HG03159 (cell line): ENCODE data around the gene BFSP1.

ENCODE experiments used
- ATAC-seq: cut with Tn5 transposase; IDR thresholded peaks from one replicate; pipeline ENCODE4 v1.9.1; 2021; ENCODE audit warnings: mild to moderate bottlenecking, moderate library complexity; ENCODE audit not compliant: unreplicated experiment

Gene BFSP1

DNA sequence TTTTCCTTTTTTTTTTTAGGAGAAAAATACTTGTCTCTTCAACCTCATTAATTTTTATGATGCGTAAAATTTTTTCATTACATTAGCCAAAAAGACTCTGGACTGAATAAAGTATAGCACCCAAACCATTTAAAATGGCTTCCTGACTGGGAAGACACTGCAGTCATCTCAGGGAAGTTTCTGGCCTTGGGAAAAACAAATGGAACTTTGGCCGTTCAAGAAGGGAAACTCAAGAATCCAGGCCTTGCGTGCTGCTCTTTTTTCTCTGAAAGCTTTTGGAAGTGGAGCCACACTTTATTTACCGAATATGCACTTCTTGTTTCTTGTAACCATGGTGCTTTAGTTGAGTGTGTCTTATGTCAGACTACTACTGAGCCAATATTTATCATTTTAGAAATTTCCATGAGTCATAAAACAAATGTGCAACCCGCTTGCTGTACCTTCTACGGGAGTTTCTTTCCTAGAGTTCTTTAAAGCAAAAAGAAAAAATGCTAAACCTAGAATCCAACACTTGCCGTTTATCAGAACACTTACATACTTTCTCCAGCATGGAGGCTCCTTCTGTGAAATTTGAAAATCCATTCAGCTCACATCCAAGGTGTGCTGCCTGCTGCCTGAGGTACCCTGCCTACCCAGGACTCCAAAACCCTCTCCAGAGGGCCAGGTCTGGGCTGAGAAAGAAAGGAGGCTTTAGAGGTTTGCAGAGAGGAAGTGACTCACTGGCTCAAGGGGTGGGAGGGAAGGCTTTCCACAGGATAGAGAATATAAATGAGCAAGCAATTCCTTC is 27.2 kb upstream of the BFSP1 start:
- no peak for ATAC-seq

DNA sequence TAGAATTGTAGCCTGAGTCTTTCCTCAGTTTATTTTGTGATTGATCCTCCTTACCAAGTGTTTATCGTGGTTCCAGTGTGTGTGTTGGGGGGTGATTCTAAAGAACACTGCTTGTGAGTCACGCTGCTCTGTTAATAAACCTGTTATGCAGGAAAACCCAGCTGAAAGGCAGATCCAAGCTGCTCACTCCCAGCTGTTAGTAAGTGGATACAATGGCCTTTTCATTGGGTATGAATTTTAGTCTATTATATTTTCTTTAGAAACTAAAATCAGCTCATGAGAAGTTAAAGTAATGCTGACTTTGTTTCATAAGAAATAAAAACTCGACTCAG is 26.5 kb upstream of the BFSP1 start:
- ATAC-seq: no peak

DNA sequence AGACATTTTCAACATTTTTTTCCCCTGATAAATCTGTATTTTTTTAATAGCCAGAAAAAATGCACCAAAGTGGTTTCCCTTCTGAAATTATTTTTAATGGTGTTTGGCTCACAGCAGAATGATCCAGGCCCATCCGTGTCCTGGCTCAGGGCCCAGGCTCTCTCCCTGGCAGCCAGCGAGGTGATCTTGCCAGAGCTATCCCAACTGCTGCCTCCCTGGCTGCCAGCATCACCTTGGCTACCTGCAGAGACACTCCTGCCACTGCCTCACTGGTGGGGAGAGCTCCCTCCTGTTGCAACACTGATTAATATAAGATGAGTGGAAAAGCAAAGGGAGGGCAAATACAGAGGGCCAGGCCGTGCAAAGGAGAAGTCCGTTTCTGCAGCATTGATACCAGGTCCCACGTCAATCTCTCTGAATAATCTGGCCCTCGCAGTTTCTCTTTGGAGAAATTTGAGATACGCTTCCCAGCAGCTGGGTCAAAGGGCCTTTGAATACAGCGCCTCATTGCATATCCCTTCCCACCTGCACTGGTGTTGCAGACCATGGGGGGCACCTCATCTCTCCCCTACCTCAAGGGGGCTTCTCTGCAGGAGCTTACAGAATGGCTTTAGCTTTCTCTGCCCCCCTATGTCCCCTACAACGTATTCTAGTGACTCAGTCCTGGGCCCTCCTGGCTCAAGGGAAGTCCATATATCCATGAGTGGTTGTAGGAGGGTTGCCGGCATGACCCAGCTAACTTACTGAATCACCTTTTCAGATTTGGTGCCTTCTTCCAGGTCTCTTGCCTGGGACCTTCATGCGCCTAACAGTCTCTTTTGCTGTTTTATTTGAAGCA is 25.9 kb upstream of the BFSP1 start:
- no peak for ATAC-seq

GRCh38 chr20:17555106-17555505 is 23.9 kb upstream of the BFSP1 start:
- no peak for ATAC-seq

GRCh38 chr20:17549131-17549530 is 18.0 kb upstream of the BFSP1 start:
- no peak for ATAC-seq

- ATAC-seq: no peak
Measured at GRCh38 chr20:17545127-17545526, 13.9 kb upstream of the BFSP1 start.

DNA sequence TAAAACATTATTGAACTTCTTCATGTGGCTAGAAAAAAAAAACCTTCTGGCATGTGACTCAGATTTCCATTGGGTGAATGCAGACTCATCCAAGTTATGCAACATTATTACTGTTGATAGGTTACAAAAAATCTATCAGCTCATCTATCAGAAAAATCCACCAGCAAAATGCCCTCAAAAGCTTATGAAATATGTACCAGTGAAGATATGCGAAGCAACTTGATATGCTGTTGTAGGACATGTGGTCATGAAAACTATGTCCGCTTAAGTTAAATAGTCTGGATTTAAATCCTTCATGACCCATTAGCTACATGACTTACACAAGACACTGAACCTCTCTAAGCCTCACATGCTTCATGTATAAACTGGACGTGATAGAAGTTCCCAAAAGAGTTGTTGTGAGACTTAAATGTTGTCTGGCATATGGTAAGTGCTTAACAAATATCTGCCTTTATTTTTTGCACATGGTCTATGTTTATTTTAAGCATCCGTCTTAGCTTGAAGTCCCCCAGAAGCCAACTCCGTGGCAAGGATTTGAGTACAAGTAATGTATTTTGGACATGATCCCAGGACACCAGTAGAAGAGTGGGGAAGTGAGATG is 12.5 kb upstream of the BFSP1 start:
- no peak for ATAC-seq

DNA sequence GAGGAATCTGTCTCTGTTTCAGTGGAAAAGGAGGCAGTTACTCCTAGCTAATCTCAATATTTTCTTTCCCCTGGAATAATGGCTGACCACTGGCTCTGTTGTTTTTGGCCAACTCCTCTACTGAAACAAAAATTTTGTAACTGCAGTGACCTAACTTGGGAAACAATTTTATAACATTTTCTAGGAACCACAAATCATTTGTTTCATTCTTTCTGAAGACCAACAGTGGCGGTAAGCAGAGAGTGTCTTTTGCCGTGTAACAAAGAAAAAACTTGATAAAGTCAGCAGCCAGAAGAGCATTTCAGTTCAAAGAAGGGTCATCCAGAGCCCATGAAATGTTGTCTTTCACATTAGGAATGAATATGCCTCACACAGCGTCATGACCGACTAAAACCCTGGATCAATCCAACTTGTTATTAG is 11.8 kb upstream of the BFSP1 start:
- no peak for ATAC-seq

GRCh38 chr20:17542481-17542880 is 11.3 kb upstream of the BFSP1 start:
- no peak for ATAC-seq

DNA sequence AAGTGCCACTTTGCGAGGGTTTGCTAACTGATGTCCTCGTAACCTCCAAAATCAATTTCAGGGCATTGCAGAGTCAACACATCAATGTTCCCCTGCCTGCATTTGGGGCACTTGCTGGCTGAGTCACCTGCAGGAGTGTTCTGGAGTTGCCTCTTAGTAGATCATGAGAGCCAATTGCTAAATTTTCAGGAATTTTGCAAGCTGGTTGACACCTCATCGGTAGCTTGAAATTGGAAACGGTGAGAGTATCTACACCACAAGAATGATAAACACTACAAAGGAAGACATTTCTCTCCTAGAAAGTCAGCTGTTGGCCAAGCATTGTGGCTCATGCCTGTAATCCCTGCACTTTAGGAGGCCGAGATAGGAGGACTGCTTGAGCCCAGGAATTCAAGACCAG is 10.8 kb upstream of the BFSP1 start:
- no peak for ATAC-seq

DNA sequence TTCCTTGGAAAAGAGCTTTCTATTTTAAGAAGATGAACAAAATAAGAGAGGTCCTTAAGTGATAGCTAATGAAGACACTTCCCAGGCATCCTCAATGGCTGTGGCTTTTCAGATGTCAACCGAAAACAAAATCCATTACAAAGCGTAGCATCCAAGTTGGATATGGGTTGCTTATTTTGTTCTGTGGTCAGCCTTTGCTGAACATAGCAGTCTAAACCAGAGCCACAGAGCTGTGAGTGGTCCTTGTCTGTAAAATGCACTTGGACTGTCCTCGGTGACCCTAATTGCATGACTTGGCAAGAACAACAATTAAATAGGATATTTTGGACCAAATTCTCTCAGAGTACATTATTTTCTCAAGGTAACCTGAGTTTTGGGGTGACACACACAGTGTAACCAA is 10.4 kb upstream of the BFSP1 start:
- no peak for ATAC-seq

DNA sequence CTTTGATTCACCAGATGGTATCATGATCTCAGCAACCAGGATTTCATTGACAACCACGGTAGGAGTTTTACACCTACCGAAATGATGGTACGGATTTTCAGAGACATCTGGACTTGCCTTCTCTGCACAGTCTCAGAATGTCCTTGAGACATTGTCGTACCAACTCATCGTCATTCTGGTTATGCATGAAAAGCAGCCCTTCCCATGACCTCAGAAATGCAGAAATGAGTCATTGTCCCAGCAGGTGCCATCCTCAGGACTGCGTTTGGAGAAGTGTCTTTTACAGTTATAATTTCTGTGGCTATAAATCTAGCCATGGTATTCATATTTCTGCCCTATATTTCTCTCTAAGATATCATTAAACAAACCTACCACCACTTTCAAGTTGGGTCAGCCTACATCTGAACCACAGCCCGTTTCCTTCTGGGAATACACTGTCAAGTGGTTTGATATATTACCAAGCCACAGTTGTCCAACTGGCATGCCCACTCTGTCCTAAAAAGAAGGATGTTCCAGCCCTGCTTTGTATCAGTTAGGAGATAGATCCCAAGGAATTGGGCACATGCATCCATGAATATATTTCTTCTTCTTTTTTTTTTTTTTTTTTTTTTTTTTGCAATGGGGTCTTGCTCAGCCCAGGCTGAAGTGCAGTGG is 7.5 kb upstream of the BFSP1 start:
- ATAC-seq: peak; percentile 65

GRCh38 chr20:17537959-17538358 is 6.8 kb upstream of the BFSP1 start:
- no peak for ATAC-seq

DNA sequence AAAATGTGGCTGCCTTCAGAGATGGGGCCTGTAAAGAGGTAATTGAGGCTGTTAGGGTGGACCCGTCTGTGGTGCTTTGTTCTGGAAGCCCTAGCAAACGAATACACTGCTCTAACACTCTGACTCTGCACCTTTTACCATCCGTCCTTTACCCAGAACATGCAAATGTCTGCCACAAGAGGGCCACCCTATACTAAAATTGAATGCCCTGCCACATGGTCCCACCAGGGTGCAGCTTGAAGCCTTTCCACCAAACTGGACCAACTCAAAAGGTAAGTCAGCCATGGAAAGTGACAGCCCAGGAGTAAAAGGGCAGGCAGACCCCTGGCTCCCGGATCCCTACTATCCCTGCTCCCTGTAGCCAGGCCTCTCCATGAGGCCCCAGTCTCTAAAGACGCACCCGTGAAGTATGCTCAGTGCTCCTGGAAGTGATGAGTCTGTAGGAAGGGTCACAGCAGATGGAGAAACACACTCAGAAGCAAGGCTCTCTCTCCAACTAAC is 5.8 kb upstream of the BFSP1 start:
- ATAC-seq: peak; percentile 89

- no peak for ATAC-seq
Measured at GRCh38 chr20:17534077-17534476, 2.9 kb upstream of the BFSP1 start.

GRCh38 chr20:17533396-17533795 is 2.2 kb upstream of the BFSP1 start:
- ATAC-seq: no peak

GRCh38 chr20:17531665-17532025 is 466 bp upstream of the BFSP1 start:
- ATAC-seq: no peak

DNA sequence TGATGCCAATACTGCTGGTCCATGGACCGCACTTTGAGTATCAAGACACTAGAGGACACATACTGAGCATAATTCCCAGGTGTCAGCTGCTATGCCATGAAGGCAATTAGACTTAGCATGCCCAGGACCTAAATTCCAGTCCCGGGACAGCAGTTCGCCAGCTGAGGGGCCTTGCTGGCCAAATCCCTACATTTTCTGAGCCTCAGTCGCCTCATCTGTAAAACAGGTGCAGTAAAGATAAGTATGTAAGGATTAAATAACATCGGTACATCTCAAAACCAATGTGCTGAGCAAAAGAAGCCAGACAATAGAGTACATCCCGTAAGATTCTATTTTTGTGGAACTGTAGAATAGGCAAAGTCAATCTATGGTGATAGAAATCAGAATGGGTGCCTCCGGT is 1.0 kb downstream of the BFSP1 start:
- ATAC-seq: no peak

DNA sequence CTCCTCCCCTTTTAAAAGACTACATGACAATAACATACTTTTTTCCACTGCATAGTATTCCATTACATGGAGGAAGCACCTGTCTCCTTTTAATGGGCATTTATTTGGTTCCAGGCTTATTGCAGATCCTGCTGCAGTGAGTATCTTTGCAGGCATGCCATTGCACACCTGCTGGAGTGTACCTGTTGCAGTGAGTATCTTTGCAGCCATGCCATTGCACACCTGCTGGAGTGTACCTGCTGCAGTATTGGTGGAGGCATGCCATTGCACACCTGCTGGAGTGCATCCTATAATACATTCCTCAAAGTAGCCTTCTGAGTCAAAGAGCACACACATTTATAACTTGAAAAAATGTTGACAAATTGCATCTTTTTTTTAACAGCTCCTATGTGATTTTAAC is 1.6 kb downstream of the BFSP1 start:
- ATAC-seq: no peak

- no peak for ATAC-seq
Measured at GRCh38 chr20:17525650-17526049, 5.5 kb downstream of the BFSP1 start.

- ATAC-seq: no peak
Measured at GRCh38 chr20:17525132-17525531, 6.0 kb downstream of the BFSP1 start.
